GM19351 (cell line): ENCODE results near the gene SBNO2.

ENCODE experiments used
- ATAC-seq: cut with Tn5 transposase; IDR thresholded peaks from one replicate; pipeline ENCODE4 v1.9.1; 2021; ENCODE audit warnings: mild to moderate bottlenecking, moderate library complexity; ENCODE audit not compliant: unreplicated experiment

SBNO2 gene

GRCh38 chr19:1093330-1093729, 80.7 kb downstream of the SBNO2 start:
- no peak for ATAC-seq

GRCh38 chr19:1091544-1092175, 82.4 kb downstream of the SBNO2 start:
- ATAC-seq: no peak

GRCh38 chr19:1090731-1091543, 83.1 kb downstream of the SBNO2 start:
- no peak for ATAC-seq

- no peak for ATAC-seq
Observed at GRCh38 chr19:1089891-1090290, 84.2 kb downstream of the SBNO2 start.

- ATAC-seq: no peak
Observed at GRCh38 chr19:1089126-1089771, 84.8 kb downstream of the SBNO2 start.

- no peak for ATAC-seq
Observed at GRCh38 chr19:1088416-1089010, 85.6 kb downstream of the SBNO2 start.

GRCh38 chr19:1087813-1088415, 86.2 kb downstream of the SBNO2 start:
- no peak for ATAC-seq

GRCh38 chr19:1086613-1087012, 87.5 kb downstream of the SBNO2 start:
- ATAC-seq: no peak

- ATAC-seq: no peak
Observed at GRCh38 chr19:1085676-1086442, 88.2 kb downstream of the SBNO2 start.

- no peak for ATAC-seq
Observed at GRCh38 chr19:1085053-1085658, 88.9 kb downstream of the SBNO2 start.

GRCh38 chr19:1084024-1084868, 89.8 kb downstream of the SBNO2 start:
- ATAC-seq: no peak

- no peak for ATAC-seq
Observed at GRCh38 chr19:1082928-1083816, 90.9 kb downstream of the SBNO2 start.

GRCh38 chr19:1082165-1082927, 91.7 kb downstream of the SBNO2 start:
- no peak for ATAC-seq

GRCh38 chr19:1081301-1082164, 92.5 kb downstream of the SBNO2 start:
- ATAC-seq: no peak

GRCh38 chr19:1080360-1081161, 93.5 kb downstream of the SBNO2 start:
- no peak for ATAC-seq
